Measurements from ENCODE around the gene ZNF618.

ZNF618 gene

DNA sequence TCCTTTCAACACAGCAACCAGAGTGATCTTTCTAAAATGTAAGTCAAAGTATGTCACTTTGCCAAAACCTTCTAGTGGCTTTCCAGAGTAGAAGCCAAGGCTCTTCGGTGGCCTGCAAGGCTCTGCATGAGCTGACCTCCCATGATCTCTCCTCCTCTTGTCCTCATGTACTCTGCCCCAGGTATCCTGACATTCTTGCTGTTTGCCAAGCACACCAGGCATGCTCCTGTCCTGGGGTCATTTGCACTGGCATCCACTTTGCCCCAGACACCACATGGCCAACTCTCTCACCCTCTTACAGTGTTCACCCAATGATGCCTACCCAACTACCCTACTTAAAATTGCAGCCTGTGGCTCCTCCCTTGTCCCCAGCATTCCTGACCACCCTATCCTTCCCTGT lies 86.3 kb downstream of the ZNF618 start:
- DNase-seq: no peak

DNA sequence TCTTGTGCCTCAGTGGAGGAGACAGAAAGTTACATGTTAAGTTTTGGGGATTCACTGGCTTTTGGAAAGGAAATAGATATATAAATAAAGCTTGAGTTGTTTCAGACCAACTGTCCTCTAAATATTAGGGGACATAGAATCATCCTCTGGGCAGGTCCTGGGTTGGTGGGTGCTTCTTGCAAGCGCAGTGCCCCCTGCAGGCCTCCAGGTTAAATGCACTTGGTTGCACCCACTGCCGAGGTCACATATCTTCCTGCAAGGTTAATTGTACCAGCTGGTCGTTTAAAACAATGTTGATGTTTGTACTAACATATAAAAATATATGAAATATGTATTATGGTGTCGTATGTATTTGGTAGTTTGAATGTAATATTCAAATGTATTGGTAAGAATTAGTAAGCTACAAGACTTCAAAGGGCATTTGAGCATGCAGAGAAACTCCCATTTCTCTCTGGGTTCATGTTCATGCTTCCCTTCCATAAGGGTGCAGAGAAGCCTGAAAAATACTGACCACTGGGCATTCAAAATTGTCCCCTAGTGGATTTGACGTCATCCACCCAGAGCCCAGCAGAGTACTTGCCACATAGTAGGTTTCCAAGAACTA lies 87.0 kb downstream of the ZNF618 start:
- peak; percentile 76 for DNase-seq

DNA sequence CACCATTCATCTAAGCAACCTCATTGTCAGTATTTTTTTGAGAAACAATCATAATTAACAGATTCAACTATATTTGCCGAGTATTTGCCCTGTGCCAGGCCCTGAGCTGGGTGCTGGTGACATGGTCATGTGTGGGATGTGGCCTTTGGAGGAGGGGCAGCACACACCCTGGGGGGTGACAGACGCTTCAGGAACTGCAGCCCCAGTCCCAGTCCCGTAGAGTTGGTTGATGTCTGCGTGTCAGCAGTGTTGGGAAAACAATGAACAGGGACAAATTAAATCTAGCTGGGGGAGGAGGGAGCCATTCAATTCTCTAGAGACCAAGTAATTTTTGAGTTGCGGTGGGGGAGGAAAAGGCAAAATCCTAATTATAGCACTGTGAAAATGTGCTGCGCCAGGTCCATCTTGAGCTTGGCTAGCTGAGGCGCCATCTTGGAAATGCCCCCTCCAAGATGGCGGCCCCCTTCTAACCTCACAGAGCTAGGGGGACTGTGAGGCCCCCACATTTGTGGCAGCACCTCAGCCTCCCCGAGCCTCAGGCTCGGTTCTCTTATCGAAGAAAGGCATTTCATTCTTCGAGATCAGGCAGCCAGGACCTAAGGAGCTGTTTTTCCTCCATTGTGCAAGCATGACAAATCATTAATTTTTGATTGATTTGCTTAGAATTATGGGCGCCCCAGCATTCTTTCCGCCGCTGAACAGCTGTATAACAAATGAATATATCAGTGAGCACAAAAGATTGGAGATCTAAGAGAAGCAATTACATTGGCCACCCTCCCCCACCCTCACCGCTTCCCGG lies 87.8 kb downstream of the ZNF618 start:
- DNase-seq: no peak

DNA sequence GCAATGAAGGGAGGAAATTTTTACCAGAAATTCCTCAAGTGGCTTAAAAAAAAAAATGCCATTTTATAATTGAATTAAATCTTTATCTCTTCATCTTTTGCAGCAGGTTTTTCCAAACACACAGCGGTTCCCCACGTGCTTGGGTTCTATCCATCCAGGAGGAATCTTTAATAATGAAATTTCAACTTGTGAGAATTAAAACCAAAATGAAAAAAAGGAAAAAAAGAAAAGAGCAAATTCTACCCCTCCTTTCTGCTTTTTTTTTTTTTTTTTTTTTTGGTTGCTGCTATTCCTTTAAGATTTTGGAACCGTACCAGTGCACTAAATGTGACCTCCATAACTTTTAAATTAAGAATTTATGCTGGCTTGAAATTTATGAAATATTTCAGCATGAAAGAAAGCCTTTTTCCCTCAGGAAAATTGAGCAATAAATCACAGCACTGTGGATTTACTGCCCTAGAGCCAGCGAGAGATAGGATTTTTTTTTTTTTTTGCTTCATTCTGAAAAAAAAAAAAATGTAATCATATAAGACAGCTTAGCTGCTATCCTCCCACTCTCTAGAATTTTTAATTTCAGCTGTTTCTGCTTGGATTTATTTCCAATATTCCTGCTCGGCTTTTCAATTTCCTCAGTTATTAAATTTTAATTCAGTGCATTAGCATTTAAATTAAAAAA lies 88.5 kb downstream of the ZNF618 start:
- DNase-seq: no peak

DNA sequence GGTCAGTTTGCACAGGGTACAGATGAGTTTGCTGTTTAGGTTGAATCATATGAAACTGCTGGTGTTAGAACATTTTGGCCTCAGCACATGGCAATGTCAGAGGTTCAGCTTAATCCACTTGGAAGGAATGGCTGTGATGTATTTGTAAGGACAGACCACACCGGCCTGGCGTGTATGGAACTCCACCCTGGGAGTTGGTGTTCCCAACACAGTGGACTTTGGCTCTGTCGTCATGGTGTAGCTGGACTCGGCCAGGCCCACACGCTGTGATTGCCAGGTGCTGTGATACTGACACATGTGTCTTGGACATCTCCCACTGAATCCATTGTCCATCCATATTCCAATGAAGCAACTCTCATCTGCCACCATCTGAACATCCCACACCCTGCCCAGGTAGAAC lies 90.3 kb downstream of the ZNF618 start:
- DNase-seq: no peak

DNA sequence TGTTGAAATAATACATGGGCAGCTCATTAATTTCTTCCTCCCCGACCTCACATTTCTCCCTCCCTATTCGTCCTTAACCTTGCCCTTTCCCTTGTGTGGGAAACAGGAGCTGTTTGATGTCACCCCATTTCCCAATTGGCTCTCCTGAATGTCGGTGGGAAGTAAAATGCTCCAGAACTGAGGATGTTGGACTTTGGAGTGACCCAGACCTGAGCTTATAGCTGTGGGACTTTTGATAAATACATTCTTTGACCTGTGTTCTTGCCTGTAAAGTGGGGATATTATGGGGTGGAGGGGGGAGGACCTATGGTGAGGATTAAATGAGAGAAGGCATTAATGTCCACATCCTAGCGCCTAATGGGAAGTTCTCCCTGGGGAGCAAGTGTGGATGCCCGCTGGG lies 91.3 kb downstream of the ZNF618 start:
- DNase-seq: no peak

DNA sequence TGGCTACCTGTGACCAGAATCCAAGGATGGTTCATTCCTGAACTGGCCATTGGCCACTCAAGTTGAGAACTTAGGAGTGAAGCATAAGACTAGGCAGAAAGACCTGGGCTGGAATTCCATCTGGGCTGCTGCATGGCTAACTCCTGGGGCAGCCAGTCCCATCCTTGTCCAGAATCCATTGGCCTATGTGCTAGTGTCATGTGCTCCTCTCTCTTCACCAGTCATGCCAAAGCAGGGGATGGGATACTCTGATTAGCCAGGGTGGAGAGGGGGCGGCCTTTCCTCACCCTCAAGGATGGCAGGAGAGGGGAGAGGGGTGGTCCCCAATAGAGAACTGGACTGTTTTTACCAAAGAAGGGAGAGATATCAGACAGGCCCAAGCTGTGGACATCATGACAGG lies 93.2 kb downstream of the ZNF618 start:
- DNase-seq: no peak

DNA sequence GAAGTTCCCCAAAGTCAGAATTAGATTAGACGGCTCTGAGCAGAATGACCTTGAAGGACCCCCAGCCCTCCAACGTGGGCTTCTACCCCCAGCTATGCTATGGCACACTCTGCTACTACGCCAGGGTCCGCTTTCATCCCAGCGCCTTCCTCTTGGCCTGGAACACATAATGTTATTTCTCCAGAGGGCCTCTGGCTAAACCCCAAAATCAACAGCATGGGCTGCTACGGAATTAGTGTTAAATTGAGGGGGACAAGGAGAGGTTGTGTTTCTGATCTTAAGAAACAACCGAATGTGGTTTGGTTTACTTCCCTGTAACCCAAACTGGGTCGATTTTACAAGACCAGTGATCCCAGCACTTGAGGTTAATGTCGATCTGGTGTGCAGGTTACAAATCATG lies 97.1 kb downstream of the ZNF618 start:
- no peak for DNase-seq

DNA sequence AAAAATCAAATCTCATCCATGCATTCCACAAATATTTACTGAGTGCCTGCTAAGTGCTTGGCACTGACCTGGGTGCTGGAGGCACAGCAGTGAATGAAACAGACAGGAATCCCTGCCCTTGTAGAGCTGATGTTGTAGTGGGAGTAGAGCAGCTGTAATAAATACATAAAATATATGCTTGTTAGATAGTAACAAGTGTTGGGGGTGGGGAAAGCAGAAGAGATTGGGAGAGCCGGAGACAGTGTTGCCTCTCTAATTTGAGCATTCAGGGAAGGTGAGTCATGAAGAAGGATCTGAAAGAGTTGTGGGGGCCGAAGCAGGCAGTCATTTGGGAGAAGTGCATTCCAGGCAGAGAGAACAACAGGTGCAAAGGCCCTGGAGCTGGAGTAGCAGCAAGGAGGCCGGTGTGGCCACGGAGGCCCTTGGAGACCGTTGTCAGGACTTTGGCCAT lies 97.9 kb downstream of the ZNF618 start:
- DNase-seq: no peak

DNA sequence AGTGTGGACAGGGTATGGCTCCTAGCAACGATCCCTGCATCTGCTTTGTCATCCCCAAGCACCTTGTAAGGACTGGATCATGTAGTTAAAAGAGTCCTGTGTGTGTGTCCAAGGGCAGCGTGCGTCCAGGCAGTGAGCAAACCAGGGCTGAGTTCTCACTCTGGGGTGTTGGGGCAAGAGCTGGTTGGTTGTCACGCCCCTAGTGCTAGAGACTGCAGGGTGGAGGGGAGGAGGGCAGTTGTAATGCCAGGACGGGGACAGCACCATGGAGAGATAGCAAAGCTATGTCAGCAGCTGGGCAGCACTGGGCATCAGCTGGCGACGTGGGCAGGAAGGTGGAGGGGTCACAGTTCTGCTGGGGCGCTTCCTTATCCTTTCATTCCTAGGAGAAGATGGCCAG lies 100.8 kb downstream of the ZNF618 start:
- DNase-seq: no peak

DNA sequence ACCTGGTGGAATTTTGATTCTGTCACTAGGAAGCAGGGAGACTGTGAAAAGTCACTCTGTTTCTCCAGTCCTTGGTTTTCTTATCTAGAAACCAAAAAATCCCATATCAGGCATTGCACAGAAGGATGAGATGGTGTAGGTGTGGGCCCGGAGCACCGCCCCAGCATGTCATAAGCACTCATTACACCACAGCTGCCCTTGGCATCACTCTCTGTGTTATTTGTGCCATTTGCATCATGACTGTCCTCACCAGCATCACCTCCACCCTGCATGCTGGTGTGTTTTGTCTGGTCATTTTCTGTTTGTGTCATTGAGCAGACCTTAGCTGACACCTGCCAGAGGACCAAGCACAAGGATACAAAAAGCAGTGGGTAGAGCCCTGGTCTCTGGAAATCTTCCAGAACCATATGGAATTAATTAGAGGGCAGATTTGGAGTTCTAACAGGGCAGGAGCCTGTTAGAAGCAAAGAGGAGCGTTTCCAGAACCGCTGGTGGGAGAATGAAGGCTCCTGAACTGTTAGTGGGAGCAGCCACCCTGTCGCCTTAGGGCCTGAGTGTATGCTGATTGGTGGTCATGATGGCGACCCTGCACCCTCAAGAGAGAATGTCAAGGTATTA lies 102.7 kb downstream of the ZNF618 start:
- DNase-seq: no peak

DNA sequence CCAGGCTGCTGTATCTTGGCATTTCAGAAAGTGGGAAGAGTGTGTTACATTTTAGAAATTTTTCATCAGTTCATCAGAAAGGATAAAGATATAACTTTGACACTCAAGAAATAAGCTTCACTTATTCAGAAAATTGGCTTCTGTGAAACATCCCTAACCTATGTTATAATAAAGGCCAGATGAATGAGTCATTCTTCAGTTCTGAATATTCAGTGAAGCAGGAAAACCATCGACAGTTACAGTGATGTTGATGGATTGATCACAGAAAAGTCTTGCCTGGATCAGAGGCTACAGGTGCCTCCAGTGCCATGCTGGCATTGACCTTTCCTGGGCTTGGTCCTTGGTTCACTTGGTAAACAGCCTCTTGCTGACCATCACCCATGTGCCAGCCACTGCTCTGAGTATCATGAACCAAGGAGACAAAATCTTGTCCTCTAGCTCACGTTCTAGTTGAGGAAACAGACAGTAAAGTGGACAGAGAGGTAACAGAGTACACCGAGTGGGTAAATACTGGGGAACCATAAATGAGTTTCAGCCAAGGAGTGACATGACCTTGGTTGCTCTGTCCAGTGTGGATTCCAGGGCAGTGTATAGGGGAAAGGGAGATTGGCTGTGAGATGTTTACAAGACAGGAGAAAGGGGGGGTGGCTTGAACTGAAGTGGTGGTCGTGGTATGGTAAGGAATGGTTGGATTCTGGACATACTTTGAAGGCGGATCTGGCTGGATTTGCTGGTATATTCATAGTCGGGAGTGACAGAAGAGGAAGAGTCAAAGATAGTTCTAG lies 103.4 kb downstream of the ZNF618 start:
- no peak for DNase-seq

DNA sequence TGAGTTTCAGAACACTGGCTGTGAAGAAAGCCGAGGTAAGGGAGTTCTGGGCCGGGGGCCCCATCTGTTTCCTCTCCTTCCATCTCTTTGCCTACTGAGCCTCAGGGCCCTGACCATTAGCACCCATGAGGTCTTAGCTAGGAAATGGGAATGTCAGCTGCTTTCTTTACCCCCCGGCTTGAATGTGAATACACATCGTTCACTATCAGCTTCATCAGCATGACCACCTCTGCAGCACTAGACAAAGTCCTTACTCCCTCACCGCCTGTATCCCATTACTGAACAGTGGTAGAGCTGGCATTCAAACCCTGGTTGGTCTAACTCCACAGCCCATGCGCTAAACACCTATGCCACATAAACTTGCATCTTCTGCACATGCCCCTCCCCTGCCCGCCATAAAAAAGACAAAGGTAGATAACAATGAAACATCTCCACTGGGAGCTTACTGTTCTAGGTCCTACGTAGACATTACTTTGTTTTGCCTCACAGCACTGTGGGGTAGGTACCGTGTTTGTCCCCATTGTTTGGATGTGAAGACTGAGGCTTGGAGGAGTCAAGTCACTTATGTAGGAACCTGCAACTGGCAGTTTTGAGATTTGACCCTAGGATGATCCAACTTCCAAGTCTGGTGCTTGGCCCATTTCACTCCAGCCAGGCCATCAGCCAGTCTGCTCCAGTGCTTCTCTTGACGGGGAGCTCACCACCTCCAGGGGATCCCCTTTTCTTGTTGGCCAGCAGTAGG lies 108.7 kb downstream of the ZNF618 start:
- DNase-seq: no peak

DNA sequence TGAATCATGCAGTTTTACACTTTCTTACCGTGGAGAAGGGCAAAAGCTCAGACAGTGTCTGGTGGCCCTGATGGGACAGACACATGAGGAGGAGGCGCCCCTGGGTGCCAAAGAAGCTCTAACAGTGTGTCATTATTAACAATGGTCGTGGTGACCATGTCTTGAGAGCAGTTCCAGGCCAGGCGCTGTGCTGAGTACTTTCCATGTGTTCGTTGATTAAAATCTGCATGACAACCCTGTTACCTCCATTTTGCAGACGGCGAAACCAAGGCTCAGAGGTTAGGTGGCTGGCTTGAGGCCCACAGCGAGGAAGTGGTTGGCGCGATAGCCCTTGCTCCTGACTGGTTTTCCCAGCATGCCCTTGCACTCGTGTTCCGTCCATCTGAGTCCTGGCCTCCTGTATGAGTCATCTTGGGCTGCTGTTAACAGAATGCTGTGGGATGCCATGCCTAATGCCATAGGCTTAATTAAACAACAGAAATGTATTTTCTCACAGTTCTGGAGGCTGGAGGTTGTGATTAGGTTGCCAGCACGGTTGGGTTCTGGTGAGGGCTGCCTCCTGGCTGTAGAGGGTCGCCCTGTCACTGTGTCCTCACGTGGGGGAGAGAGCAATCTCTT lies 110.0 kb downstream of the ZNF618 start:
- DNase-seq: no peak

DNA sequence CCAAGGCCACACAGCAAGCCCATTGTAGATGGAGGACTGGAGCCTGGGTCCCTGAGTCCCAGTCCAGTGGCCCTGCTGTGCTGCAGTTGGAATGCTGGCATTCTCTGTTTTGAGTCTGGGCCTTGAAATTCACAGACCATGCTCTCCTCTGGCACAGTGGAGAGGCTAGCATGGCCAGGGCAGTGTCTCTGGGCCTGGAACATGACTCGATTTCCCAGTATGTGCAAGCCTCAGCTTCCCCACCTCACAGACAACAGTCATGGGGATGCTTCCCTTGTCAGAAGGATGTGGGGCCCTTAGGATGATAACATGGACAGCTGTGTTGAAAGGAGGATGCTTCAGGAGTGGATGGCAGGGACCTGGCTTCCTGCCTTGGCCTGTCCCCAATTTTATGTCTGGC lies 110.8 kb downstream of the ZNF618 start:
- DNase-seq: no peak

DNA sequence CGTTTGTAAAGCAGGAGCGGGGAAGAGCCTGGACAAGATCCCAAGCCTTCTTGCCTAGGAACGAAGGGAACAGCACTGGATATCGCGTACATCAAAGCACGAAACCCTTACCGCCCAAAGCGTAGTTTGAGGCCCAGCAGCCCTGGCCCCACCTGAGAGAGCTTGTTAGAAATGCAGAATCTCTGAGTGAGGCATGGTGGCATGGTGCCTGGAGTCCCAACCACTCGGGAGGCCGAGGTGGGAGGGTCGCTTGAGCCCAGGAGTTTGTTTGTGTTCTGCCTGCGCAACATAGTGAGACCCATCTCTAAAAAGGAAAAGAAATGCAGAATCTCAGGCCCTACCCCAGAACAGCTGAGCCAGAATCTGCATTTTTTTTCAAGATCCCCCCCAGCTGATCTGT lies 111.4 kb downstream of the ZNF618 start:
- DNase-seq: no peak

DNA sequence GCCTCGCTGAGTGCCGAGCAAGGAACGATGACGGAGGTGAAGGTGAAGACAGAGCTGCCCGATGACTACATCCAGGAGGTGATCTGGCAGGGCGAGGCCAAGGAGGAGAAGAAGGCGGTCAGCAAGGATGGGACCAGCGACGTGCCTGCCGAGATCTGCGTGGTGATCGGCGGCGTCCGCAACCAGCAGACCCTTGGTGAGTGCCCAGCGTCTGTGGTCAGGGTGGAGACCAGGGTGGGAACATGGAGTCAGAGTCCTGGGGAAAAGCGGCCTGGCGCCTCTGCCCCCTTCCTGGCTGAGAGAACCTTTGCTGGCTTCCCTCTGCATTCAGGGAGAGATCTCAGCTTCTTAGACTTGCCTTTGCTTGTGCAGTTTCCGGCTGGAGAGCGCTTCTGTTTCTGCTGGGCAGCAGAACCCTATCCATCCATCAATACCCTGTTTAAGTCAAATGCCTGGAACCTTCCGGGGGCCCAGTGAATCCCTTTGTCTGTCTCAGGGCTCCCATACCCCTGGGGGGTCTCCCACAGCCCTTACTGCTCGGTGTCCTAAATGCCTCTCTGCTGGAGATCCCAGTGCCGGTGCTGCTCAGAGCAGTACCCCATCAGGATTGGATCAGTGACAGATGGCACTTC lies 112.4 kb downstream of the ZNF618 start:
- no peak for DNase-seq

DNA sequence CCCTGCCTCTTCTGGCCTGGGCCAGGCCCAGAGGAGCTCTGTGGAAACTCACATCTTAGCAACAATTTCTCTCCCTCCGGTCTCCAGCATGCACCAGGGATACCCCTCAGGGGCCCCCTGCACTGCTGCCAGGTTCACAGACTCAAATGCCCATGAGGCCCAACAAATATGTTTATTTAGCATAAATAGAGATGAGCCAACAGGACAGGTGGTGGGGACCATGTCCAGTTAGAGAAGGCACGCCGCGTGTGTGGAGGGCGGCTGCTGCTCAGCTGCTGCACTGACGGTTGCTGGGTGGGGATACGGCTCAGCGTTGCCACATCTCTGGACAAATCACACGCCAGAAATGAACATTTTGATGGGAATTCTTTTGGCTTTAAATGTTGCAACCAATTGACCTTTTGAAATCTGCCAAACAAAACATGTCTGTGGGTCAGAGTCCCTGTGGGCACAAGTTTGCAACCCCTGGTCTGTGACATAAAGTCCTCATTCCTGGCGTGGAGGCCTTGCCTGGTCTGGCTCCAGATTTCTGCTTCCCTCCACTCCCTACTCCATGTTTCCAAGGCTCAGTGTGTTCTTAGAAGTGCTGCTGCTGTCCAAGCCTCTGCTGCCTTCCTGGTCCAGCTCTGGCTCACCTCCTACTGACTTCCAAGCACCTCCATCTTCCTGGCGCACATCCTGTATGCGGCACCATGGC lies 113.1 kb downstream of the ZNF618 start:
- no peak for DNase-seq

DNA sequence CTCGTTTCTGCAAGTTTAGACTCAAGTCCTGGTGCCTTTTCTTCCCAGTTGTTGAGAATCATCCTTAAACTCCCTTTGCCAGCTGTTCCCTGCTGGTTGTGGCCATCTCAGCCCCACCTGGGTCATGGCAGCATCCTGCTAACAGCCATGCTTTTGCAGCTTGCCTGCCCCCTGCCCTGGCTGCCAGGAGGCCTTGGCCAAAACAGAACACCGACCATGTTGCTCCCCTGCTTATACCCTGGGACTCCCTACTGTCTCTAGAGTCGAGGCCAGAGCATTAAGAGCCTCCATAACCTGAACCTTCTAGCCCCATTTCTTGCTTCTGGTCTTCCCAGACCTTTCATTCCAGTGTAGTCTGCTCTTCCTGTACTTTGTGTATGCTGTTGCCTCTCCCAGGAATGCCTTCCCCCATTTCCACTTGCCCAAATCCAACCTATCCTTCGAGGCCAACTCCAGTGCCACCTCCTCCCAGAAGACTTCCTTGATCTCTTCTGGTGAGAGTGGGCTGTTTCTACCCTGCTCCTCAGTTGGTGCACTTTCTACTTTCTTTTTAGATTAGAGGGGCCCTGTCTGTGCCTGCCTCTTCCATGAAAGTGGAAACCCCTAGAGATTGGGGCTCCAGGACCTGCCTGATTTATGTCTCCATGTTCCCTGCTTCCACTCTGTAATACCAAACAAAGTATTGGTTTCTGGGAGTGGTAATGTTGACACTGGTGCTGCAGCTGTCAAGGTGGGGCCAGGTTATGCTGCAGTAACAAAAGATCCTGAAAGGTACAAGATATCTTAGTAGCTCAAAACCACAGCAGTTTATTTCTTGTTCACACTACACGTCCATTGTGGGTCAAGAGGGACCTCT lies 113.8 kb downstream of the ZNF618 start:
- DNase-seq: no peak

DNA sequence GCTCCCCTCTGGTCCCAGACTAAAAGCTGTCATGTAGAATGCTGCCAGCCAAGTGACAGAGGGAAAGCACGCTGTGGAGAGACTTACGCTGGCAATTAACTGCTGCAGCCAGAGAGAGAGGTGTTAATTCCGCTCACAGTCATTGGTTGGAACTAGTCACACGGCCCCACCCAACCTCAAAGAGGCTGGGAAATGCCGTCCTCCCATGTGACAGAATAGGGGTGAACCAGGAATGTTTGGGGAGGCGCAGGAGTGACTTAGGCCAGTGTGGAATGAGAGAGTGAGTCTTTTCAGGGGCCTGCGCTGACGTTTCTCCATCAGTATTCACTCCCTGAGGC lies 114.4 kb downstream of the ZNF618 start:
- DNase-seq: no peak
